GM12801 (cell line): ENCODE data around the gene TUBB8.

Source experiments
- TF ChIP-seq, protein P1 (sequence below): IDR thresholded peaks from one replicate; pipeline ENCODE4 v1.5.1; 2011; ENCODE audit warnings: control low read depth; ENCODE audit not compliant: insufficient read length; ENCODE audit errors: extremely low read depth

Gene TUBB8

DNA sequence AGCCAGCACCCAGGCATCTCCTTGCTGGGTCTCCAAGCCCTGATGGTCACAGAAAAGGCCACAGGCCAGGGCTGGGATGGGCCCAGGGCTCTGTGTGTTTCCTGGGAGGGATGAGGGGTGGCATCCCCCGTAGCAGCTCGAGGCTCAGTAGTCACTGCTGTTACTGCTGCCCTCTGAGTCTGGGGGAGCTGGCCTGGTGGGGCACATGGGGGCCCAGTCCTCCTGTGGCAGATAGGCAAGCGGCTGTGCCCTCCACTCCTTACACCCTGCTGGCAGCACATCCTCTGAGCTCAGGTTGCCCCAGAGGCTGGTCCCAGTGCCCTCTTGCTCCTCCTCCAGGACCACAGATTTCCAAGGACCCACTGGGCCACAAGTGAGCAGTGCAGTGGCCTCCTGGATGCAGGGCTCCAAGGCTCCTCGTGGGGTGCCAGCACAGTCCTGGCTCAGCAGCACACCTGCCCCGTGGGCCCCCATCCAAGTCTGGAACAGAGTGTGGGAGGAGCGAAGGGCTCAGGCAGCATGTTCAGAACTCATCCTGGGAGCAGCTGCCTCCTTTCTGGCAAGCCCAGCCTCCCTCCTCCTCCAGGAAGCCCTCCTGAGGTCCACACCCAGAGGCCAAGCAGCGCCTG lies 31.5 kb upstream of the TUBB8 start:
- TF ChIP-seq, protein P1, sequence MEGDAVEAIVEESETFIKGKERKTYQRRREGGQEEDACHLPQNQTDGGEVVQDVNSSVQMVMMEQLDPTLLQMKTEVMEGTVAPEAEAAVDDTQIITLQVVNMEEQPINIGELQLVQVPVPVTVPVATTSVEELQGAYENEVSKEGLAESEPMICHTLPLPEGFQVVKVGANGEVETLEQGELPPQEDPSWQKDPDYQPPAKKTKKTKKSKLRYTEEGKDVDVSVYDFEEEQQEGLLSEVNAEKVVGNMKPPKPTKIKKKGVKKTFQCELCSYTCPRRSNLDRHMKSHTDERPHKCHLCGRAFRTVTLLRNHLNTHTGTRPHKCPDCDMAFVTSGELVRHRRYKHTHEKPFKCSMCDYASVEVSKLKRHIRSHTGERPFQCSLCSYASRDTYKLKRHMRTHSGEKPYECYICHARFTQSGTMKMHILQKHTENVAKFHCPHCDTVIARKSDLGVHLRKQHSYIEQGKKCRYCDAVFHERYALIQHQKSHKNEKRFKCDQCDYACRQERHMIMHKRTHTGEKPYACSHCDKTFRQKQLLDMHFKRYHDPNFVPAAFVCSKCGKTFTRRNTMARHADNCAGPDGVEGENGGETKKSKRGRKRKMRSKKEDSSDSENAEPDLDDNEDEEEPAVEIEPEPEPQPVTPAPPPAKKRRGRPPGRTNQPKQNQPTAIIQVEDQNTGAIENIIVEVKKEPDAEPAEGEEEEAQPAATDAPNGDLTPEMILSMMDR: no peak

DNA sequence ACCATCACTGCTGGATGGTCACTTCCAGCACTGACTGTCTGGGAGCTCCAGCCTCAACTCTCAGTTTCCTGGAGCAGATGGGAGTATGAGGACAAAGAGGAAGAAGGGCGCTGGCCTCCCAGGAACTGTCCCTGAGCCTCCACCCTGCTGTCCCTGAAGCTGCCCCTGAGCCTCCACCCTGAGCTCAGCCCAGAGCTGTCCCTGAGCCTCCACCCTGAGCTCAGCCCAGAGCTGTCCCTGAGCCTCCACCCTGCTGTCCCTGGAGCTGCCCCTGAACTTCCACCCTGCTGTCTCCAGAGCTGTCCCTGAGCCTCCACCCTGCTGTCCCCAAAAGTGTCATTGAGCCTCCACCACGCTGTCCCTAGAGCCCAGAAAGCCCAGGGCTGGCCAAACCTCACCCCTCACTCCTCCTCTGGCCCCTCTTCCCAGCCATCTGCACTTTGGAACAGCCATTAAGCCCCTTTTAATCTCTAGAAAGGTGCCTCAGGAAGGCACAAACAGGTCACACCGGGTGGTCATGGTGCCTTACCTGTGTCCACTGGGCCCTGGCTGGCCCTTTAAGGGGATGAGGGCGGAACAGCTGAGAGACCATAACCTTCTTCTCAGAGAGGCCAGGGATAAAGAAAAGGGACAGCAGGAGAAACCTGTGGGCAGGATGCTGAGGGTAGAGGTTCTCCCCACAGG lies 30.6 kb upstream of the TUBB8 start:
- TF ChIP-seq, protein P1: no peak

DNA sequence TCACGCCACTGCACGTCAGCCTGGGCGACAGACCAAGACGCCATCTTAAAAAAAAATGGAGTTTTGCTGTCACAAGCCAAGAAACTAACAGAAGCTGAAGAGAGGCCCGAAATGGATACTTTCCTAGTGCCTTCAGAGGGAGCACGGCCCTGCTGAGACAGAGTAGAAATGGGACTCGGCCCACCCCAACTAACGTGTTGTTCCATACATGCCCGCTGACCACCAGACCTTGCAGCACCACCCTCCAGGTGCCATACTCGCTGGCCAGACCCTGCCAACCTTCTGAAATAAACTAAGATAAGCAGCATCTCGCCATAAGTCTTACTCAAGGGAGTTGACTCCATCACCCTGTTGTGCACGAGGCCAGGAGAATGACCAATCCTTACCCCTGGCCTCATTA lies 29.5 kb upstream of the TUBB8 start:
- TF ChIP-seq, protein P1: no peak
